H1 (cell line): ENCODE results near the gene MPRIP. TPM values are rescaled to one million over a fixed set of nuclear protein-coding genes. Genes with fewer than 3 reads are reported as not detected.

ENCODE experiments used
- CTCF ChIA-PET: fragments of 300-600 bp; sonication (Branson Sonifier 250); formaldehyde crosslinking; loops from one replicate; lab custom pipeline; 2021; ENCODE audit not compliant: partially characterized antibody; lab: Charles Lee
- POLR2A ChIA-PET: fragments of 300-600 bp; sonication (Branson Sonifier 250); formaldehyde crosslinking; loops from one replicate; lab custom pipeline; 2021; ENCODE audit warnings: inconsistent platforms; ENCODE audit not compliant: partially characterized antibody; lab: Charles Lee
- DNase-seq, 2 experiments: peaks; one replicate each; pipeline versions ENCODE4 v3.0.0 to v3.0.0-alpha.2; 2010 to 2022; ENCODE audit warnings: low spot score in 2 of 2, low read depth in 1 of 2, mixed read lengths in 1 of 2
- FAIRE-seq: peaks from 2 replicates; lab custom pipeline; 2011; peaks lifted over from hg19 to GRCh38; lab: Jason Lieb, UNC
- H2AFZ ChIP-seq: 2 replicates; pipeline ENCODE4 v1.8.1; 2012; ENCODE audit warnings: low read length, inconsistent platforms
- H2AK5ac ChIP-seq: 2 replicates; pipeline ENCODE4 v1.6.1; 2013; ENCODE audit warnings: low read depth, low read length
- H2BK120ac ChIP-seq: replicated peaks from 2 replicates; pipeline ENCODE3; 2013; ENCODE audit warnings: low read depth, low read length, inconsistent platforms
- H2BK12ac ChIP-seq: 2 replicates; pipeline ENCODE4 v1.6.1; 2013; ENCODE audit warnings: low read depth, low read length
- H2BK15ac ChIP-seq: 2 replicates; pipeline ENCODE4 v1.6.1; 2013; ENCODE audit warnings: low read length
- H2BK20ac ChIP-seq: 2 replicates; pipeline ENCODE4 v1.6.1; 2013; ENCODE audit warnings: low read length
- H2BK5ac ChIP-seq: 2 replicates; pipeline ENCODE4 v1.6.1; 2013; ENCODE audit warnings: low read depth, low read length
- H3K14ac ChIP-seq: 2 replicates; pipeline ENCODE4 v1.6.1; 2013; ENCODE audit warnings: inconsistent platforms; ENCODE audit not compliant: insufficient read length
- H3K18ac ChIP-seq: 2 replicates; pipeline ENCODE4 v1.6.1; 2013; ENCODE audit warnings: low read length; ENCODE audit errors: extremely low read depth
- H3K23ac ChIP-seq: 2 replicates; pipeline ENCODE4 v1.6.1; 2013; ENCODE audit warnings: inconsistent platforms; ENCODE audit not compliant: insufficient read length
- H3K23me2 ChIP-seq: 2 replicates; pipeline ENCODE4 v1.6.1; 2013; ENCODE audit warnings: low read depth, low read length
- H3K27ac ChIP-seq: 2 replicates; pipeline ENCODE4 v1.6.1; 2011; ENCODE audit warnings: low read depth, low read length, inconsistent platforms
- H3K27me3 ChIP-seq, 4 experiments: replicated peaks in 1 of 4; 1 replicate in 1 of 4; 2 replicates in 3 of 4; pipeline versions ENCODE4 v1.6.1 to v1.8.1; 2011 to 2013; ENCODE audit warnings: low read length in 3 of 4, mild to moderate bottlenecking in 3 of 4, inconsistent platforms in 2 of 4, mixed read lengths in 2 of 4, moderate library complexity in 1 of 4; ENCODE audit not compliant: control insufficient read depth in 3 of 4, insufficient read depth in 3 of 4; ENCODE audit errors: extremely low read depth in 1 of 4
- H3K36me3 ChIP-seq, 4 experiments: 2 replicates each; pipeline versions ENCODE4 v1.6.1 to v1.8.1; 2011 to 2013; ENCODE audit warnings: mild to moderate bottlenecking in 4 of 4, low read length in 3 of 4, moderate library complexity in 2 of 4, control low read depth in 1 of 4, inconsistent platforms in 1 of 4; ENCODE audit not compliant: insufficient read depth in 4 of 4, control insufficient read depth in 2 of 4
- H3K4ac ChIP-seq: replicated peaks from 2 replicates; pipeline ENCODE3; 2013; ENCODE audit warnings: low read length, low read depth, mixed read lengths, inconsistent platforms; ENCODE audit not compliant: insufficient read length
- H3K4me1 ChIP-seq, 4 experiments: replicated peaks in 1 of 4; 1 replicate in 1 of 4; 2 replicates in 3 of 4; pipeline versions ENCODE4 v1.6.1 to v1.8.1; 2011 to 2013; ENCODE audit warnings: low read length in 3 of 4, inconsistent platforms in 2 of 4, mixed read lengths in 1 of 4; ENCODE audit not compliant: insufficient read depth in 4 of 4, control insufficient read depth in 3 of 4
- H3K4me2 ChIP-seq, 2 experiments: 2 replicates each; pipeline versions ENCODE4 v1.6.1 to v1.8.1; 2011 to 2013; ENCODE audit warnings: low read depth in 2 of 2, low read length in 2 of 2, control low read depth in 1 of 2, inconsistent platforms in 1 of 2, mild to moderate bottlenecking in 1 of 2; ENCODE audit not compliant: insufficient read depth in 1 of 2
- H3K4me3 ChIP-seq, 4 experiments: fragments of 200-600, 300-600 bp in 1 of 4; sonication (generic), shearing (Covaris generic), sonication (Bioruptor Twin) in 1 of 4; 2 replicates each; pipeline versions ENCODE4 v1.5.1 to v1.8.1; 2011 to 2016; ENCODE audit warnings: low read length in 4 of 4, low read depth in 3 of 4, control low read depth in 2 of 4, inconsistent platforms in 2 of 4, mild to moderate bottlenecking in 2 of 4, mixed read lengths in 1 of 4, moderate library complexity in 1 of 4; ENCODE audit not compliant: insufficient read depth in 2 of 4; ENCODE audit errors: extremely low read depth in 1 of 4
- H3K56ac ChIP-seq: replicated peaks from 2 replicates; pipeline ENCODE3; 2013; ENCODE audit warnings: low read depth, mild to moderate bottlenecking, mixed read lengths, low read length, inconsistent platforms; ENCODE audit not compliant: insufficient read length
- H3K79me1 ChIP-seq: 2 replicates; pipeline ENCODE4 v1.6.1; 2013; ENCODE audit warnings: low read depth, low read length, control low read depth
- H3K79me2 ChIP-seq, 2 experiments: 2 replicates each; pipeline versions ENCODE4 v1.6.1 to v1.8.1; 2012 to 2013; ENCODE audit warnings: low read length in 2 of 2, mild to moderate bottlenecking in 2 of 2, inconsistent platforms in 1 of 2; ENCODE audit not compliant: insufficient read depth in 2 of 2, control insufficient read depth in 1 of 2
- H3K9ac ChIP-seq, 4 experiments: replicated peaks in 1 of 4; 1 replicate in 1 of 4; 2 replicates in 3 of 4; pipeline versions ENCODE4 v1.6.1 to v1.8.1; 2011 to 2013; ENCODE audit warnings: low read depth in 3 of 4, low read length in 3 of 4, control low read depth in 2 of 4, mild to moderate bottlenecking in 2 of 4, moderate library complexity in 2 of 4, inconsistent platforms in 1 of 4; ENCODE audit errors: extremely low read depth in 1 of 4
- H3K9me3 ChIP-seq, 2 experiments: 2 replicates each; pipeline versions ENCODE4 v1.6.1 to v1.8.1; 2012 to 2013; ENCODE audit warnings: mild to moderate bottlenecking in 2 of 2, moderate library complexity in 2 of 2, control low read depth in 1 of 2, inconsistent platforms in 1 of 2, low read depth in 1 of 2, low read length in 1 of 2, mixed read lengths in 1 of 2; ENCODE audit not compliant: insufficient read depth in 2 of 2
- H4K20me1 ChIP-seq, 2 experiments: replicated peaks in 1 of 2; 2 replicates each; pipeline versions ENCODE3 to v1.8.1; 2011 to 2013; ENCODE audit warnings: inconsistent platforms in 2 of 2, low read length in 2 of 2, mild to moderate bottlenecking in 1 of 2; ENCODE audit not compliant: insufficient read depth in 2 of 2, control insufficient read depth in 1 of 2
- H4K5ac ChIP-seq: 2 replicates; pipeline ENCODE4 v1.6.1; 2013; ENCODE audit warnings: low read length, low read depth, mixed read lengths, inconsistent platforms; ENCODE audit not compliant: insufficient read length
- H4K8ac ChIP-seq: 2 replicates; pipeline ENCODE4 v1.8.0; 2013; ENCODE audit warnings: mild to moderate bottlenecking, moderate library complexity, low read length, inconsistent platforms; ENCODE audit not compliant: insufficient read depth; ENCODE audit errors: extremely low read depth
- H4K91ac ChIP-seq: replicated peaks from 2 replicates; pipeline ENCODE3; 2013; ENCODE audit warnings: low read length, mixed read lengths, inconsistent platforms; ENCODE audit not compliant: insufficient read length
- CREB1 ChIP-seq: IDR thresholded peaks from 2 replicates; pipeline ENCODE4 v1.6.1; 2012; ENCODE audit warnings: inconsistent platforms
- FOSL1 ChIP-seq: IDR thresholded peaks from 2 replicates; pipeline ENCODE4 v1.6.1; 2011; ENCODE audit warnings: mild to moderate bottlenecking, low read depth, low read length, moderate library complexity; ENCODE audit not compliant: insufficient read depth
- HDAC6 ChIP-seq: IDR thresholded peaks from one replicate; pipeline ENCODE4 v1.7.1; 2012; ENCODE audit warnings: low read depth, mild to moderate bottlenecking, inconsistent platforms, low read length, moderate library complexity
- JUND ChIP-seq: IDR thresholded peaks from 2 replicates; pipeline ENCODE4 v1.6.1; 2011; ENCODE audit warnings: mild to moderate bottlenecking, improper control_type of control experiment, low read length
- KDM4A ChIP-seq: IDR thresholded peaks from one replicate; pipeline ENCODE4 v1.7.1; 2012; ENCODE audit warnings: low read depth, mild to moderate bottlenecking, moderate library complexity, low read length, inconsistent platforms; ENCODE audit not compliant: severe bottlenecking
- MAFK ChIP-seq: IDR thresholded peaks from 2 replicates; pipeline ENCODE4 v1.6.1; 2012; ENCODE audit warnings: low read depth, mild to moderate bottlenecking, improper control_type of control experiment, low read length
- NANOG ChIP-seq: IDR thresholded peaks from 2 replicates; pipeline ENCODE4 v1.6.1; 2011; ENCODE audit warnings: low read length, low read depth, mild to moderate bottlenecking, inconsistent platforms; ENCODE audit not compliant: insufficient read depth, poor library complexity, severe bottlenecking
- POU5F1 ChIP-seq: IDR thresholded peaks from 2 replicates; pipeline ENCODE4 v1.6.1; 2011; ENCODE audit warnings: low read depth, mild to moderate bottlenecking, low read length, moderate library complexity
- RXRA ChIP-seq: IDR thresholded peaks from 2 replicates; pipeline ENCODE4 v1.6.1; 2011; ENCODE audit warnings: low read depth, mild to moderate bottlenecking, low read length, moderate library complexity; ENCODE audit not compliant: insufficient read depth
- SUZ12 ChIP-seq: fragments of 200-600 bp; sonication (generic); IDR thresholded peaks from 2 replicates; pipeline ENCODE4 v1.6.1; 2012; ENCODE audit warnings: mild to moderate bottlenecking, inconsistent platforms, low read length, moderate library complexity, mixed read lengths
- ZNF274 ChIP-seq: IDR thresholded peaks from 2 replicates; pipeline ENCODE4 v1.7.0; 2012; ENCODE audit warnings: low read length, borderline replicate concordance; ENCODE audit errors: extremely low read depth
- WGBS, 2 experiments: shearing (Covaris generic) in 1 of 2; methylation state at CpG; one replicate each; pipeline versions ENCODE4 v1.1.6 to v1.1.7; 2013 to 2015; ENCODE audit warnings: low lambda C conversion rate in 2 of 2, mixed read lengths in 2 of 2, inconsistent platforms in 1 of 2, low coverage in 1 of 2, missing lambda C conversion rate in 1 of 2; ENCODE audit not compliant: insufficient replicate concordance in 2 of 2, insufficient coverage in 1 of 2, insufficient read length in 1 of 2; ENCODE audit errors: extremely low coverage in 1 of 2, missing lambda C conversion rate in 1 of 2; 5-methylcytosine and 5-hydroxymethylcytosine counted together
- polyA plus RNA-seq, 7 experiments: library from polyadenylated mRNA; depleted of rRNA in 3 of 7; stranded (reverse) in 5 of 7; unstranded in 2 of 7; fragments of >200 nt in 5 of 7; fragments of 200-250 nt in 2 of 7; gene quantifications; 1 replicate in 5 of 7; 2 replicates in 1 of 7; 4 replicates in 1 of 7; pipeline versions ENCODE4 v1.2.1 to v1.2.3, GENCODE V29; 2011 to 2013; ENCODE audit warnings: missing spikeins in 2 of 7, mixed read lengths in 2 of 7
- total RNA-seq: library from RNA; stranded (reverse); fragmentation: NEBNext Ultra II Directional; extraction: Animal tissue kit (Norgen Biotek cat#: 25700); gene quantifications from 2 replicates; pipeline ENCODE4 v1.2.1, GENCODE V29; 2021

MPRIP gene
- total and polyA plus RNA-seq, 2 of the 8 experiments (the other 6 are each of a cell fraction or from before 2014, with no cell fraction given): 48.6 to 146 TPM

DNA sequence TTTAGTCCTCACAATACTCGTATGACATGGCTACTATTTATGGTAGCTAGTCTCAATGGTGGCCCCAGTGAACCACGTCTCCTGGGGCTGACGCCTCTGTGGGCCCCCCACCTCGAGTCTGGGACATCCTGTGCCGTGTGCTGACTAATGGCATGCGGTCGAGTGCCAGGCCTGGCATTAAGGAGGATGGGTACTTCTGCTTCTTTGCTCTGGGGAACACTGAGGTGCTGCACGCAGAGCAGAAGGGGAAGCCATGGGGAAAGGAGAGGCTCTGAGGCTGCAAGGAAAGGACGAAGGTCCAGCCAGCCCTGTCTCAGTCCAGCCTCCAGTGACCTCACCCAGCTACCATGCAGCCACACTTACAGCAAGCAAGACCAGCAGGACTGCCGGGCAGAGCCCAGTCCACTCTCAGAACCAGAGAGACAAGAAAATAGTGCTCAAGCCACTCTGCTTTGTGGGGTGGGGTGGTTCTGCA, 5.7 kb upstream of the MPRIP start:
- H3K56ac ChIP-seq: no peak overlapping the region
- H2AK5ac ChIP-seq: 0 out of 2 replicates have a peak overlapping the region, but pooled peaks have one; percentile 2
- no peaks in the 10 kb centered on the region for H3K79me2 ChIP-seq
- no peak overlapping the region for H2BK5ac ChIP-seq
- FAIRE-seq: no peak
- H4K5ac ChIP-seq: no peak overlapping the region
- H3K18ac ChIP-seq: no peak overlapping the region
- H3K4ac ChIP-seq: no peak overlapping the region
- TF ChIP-seq ZNF274 (no peak), CREB1 (no peak), RXRA (no peak), NANOG (no peak), POU5F1 (no peak), HDAC6 (no peak), FOSL1 (no peak), SUZ12 (no peak), JUND (no peak), MAFK (no peak), KDM4A (no peak)
- no peaks in the 10 kb centered on the region for H3K36me3 ChIP-seq
- H4K20me1 ChIP-seq: no peaks in the 10 kb centered on the region
- no peak for DNase-seq
- no peak overlapping the region for H2BK12ac ChIP-seq
- ChIA-PET POLR2A (interaction anchor here (1.5 kb wide), 1 partner anchor 8 kb away, joined by 5 read pairs; no protein-coding TSS in a partner anchor), CTCF (interaction anchor here (0.9 to 2.0 kb wide), 3 partner anchors 9 to 105 kb away, joined by 3 to 5 read pairs (median 3); no protein-coding TSS in a partner anchor)
- no peaks in the 10 kb centered on the region for H3K23me2 ChIP-seq
- H3K9me3 ChIP-seq: no peaks in the 10 kb centered on the region
- H3K27me3 ChIP-seq: peaks cover 0 to 5% (median 3%) of the 10 kb centered on the region in 4 experiments; a peak in 2 of 7 replicates
- no peak overlapping the region for H3K14ac ChIP-seq
- H3K4me1 ChIP-seq: peaks cover 0 to under 1% (median 0%) of the 10 kb centered on the region in 4 experiments; a peak in 2 of 7 replicates
- no peak overlapping the region for H4K91ac ChIP-seq
- 0 out of 2 replicates have a peak overlapping the region, but pooled peaks have one; percentile 61 for H2BK15ac ChIP-seq
- 85% methylated on average over 10 of the region's 10 CpGs; no CpG with 5 or more reads in 1 of the 2 experiments for WGBS, 2 experiments
- no peak overlapping the region for H2BK20ac ChIP-seq
- no peak overlapping the region for H2BK120ac ChIP-seq
- 0 out of 2 replicates have a peak overlapping the region, but pooled peaks have one; percentile 14 for H2AFZ ChIP-seq
- H4K8ac ChIP-seq: no peak overlapping the region
- no peak overlapping the region for H3K9ac ChIP-seq
- H3K27ac ChIP-seq: no peak overlapping the region
- no peak overlapping the region for H3K23ac ChIP-seq
- H3K4me3 ChIP-seq: no peak overlapping the region
- H3K4me2 ChIP-seq: no peak overlapping the region
- no peaks in the 10 kb centered on the region for H3K79me1 ChIP-seq
